ENCODE data around the gene SLC4A1AP. TPM values are rescaled to one million over a fixed set of nuclear protein-coding genes. Genes with fewer than 3 reads are reported as not detected.

SLC4A1AP gene
- polyA plus RNA-seq, 1 of the 3 experiments (the other 2 are of a cell fraction), result 9.4 TPM

- Histone ChIP-seq H3K4me2 (peak overlapping the region; percentile 18; the same call in 1 of the 2 replicates), H3K4me3 (ENCODE audit: low read depth in 2 of 2, low read length in 1 of 2) (no peak overlapping the region), H3K27ac (ENCODE audit: low read depth in 2 of 2, low read length in 1 of 2) (peak overlapping the region in 1 of 2 experiments; percentile 57; a peak in 2 of 4 replicates), H3K36me3 (replicated peaks in 1 of 2; ENCODE audit: control insufficient read depth in 1 of 2, insufficient read depth in 2 of 2, low read length in 1 of 2) (no peaks in the 10 kb centered on the region), H2AFZ (ENCODE audit: low read depth) (no peak overlapping the region), H4K20me1 (ENCODE audit: insufficient read depth) (no peaks in the 10 kb centered on the region), H3K4me1 (ENCODE audit: control insufficient read depth in 1 of 2, insufficient read depth in 2 of 2, low read depth in 1 of 2, low read length in 1 of 2) (peaks cover 13 to 24% of the 10 kb centered on the region in 2 experiments; a peak in 3 of 4 replicates), H3K79me2 (ENCODE audit: insufficient read depth) (no peaks in the 10 kb centered on the region), H3K9ac (0 out of 2 replicates have a peak overlapping the region, but pooled peaks have one; percentile 22), H3K27me3 (ENCODE audit: insufficient read depth) (no peaks in the 10 kb centered on the region), H3K9me3 (no peaks in the 10 kb centered on the region), H3K9me2 (no peaks in the 10 kb centered on the region), H3F3A (replicated peaks; ENCODE audit: insufficient read depth) (peaks cover 24% of the 10 kb centered on the region)
- CTCF ChIA-PET, result interaction anchor here (1.2 to 4.6 kb wide), 5 partner anchors 8 to 675 kb away, joined by 3 to 52 read pairs (median 18); no protein-coding TSS in a partner anchor
- POLR2A ChIA-PET, result no interaction called here
- TF ChIP-seq POLR2AphosphoS5 (IDR thresholded peaks at IDR 0.05; ENCODE audit: low read depth, low read length), result no peak
- TF ChIP-seq JUND (IDR thresholded peaks at IDR 0.05), result 0 out of 2 replicates have a peak, but pooled peaks have one; percentile 19
- peak; percentile 16; the same call in 1 of the 2 replicates for TF ChIP-seq TCF12 (IDR thresholded peaks at IDR 0.05)
- TF ChIP-seq TEAD4 (IDR thresholded peaks at IDR 0.05; ENCODE audit: borderline replicate concordance, insufficient read depth), result no peak
- DNase-seq, result no peak
- WGBS (ENCODE audit: low lambda C conversion rate), result 49% methylated on average over 8 of the region's 8 CpGs
These were observed 57.6 kb downstream of the SLC4A1AP start for GRCh38 chr2:27721335-27721734.

- no peaks in the 10 kb centered on the region for H4K20me1 ChIP-seq (ENCODE audit: insufficient read depth)
- no peak overlapping the region for H3K9ac ChIP-seq
- H3K9me3 ChIP-seq, result no peaks in the 10 kb centered on the region
- peaks cover 21% of the 10 kb centered on the region for H3F3A ChIP-seq (replicated peaks; ENCODE audit: insufficient read depth)
- peak overlapping the region; percentile 18; the same call in 1 of the 2 replicates for H3K4me2 ChIP-seq
- POLR2A ChIA-PET, result no interaction called here
- peaks cover 10 to 24% of the 10 kb centered on the region in 2 experiments; a peak in 3 of 4 replicates for H3K4me1 ChIP-seq (ENCODE audit: control insufficient read depth in 1 of 2, insufficient read depth in 2 of 2, low read depth in 1 of 2, low read length in 1 of 2)
- no peaks in the 10 kb centered on the region for H3K27me3 ChIP-seq (ENCODE audit: insufficient read depth)
- TF ChIP-seq POLR2AphosphoS5 (IDR thresholded peaks at IDR 0.05; ENCODE audit: low read depth, low read length) (no peak), RFX5 (IDR thresholded peaks at IDR 0.05; ENCODE audit: low read length) (no peak), GABPA (IDR thresholded peaks at IDR 0.05; ENCODE audit: low read depth) (no peak), IRF3 (IDR thresholded peaks at IDR 0.05; ENCODE audit: low read depth, low read length) (no peak), SIN3A (IDR thresholded peaks at IDR 0.05; ENCODE audit: borderline replicate concordance, low read depth, low read length) (no peak), RXRA (IDR thresholded peaks at IDR 0.05; ENCODE audit: borderline replicate concordance, low read depth) (no peak)
- H3K9me2 ChIP-seq, result no peaks in the 10 kb centered on the region
- DNase-seq, result no peak
- no peaks in the 10 kb centered on the region for H3K79me2 ChIP-seq (ENCODE audit: insufficient read depth)
- CTCF ChIA-PET, result interaction anchor here (1.1 to 4.6 kb wide), 18 partner anchors 9 to 731 kb away, joined by 3 to 52 read pairs (median 8); no protein-coding TSS in a partner anchor
- peak overlapping the region in 1 of 2 experiments; percentile 57; a peak in 2 of 4 replicates for H3K27ac ChIP-seq (ENCODE audit: low read depth in 2 of 2, low read length in 1 of 2)
- no peak overlapping the region for H3K4me3 ChIP-seq (ENCODE audit: low read depth in 2 of 2, low read length in 1 of 2)
- H3K36me3 ChIP-seq (replicated peaks in 1 of 2; ENCODE audit: control insufficient read depth in 1 of 2, insufficient read depth in 2 of 2, low read length in 1 of 2), result no peaks in the 10 kb centered on the region
- no peak overlapping the region for H2AFZ ChIP-seq (ENCODE audit: low read depth)
- WGBS (ENCODE audit: low lambda C conversion rate), result 74% methylated on average over 2 of the region's 2 CpGs
These were observed 58.3 kb downstream of the SLC4A1AP start for GRCh38 chr2:27721884-27722485.

Data from SK-N-SH (cell line).